Skin epidermis (tissue), 12 donors: ENCODE measurements around the gene CYP39A1.
"Not testable (repeated sequence)": the region's sequence is repeated elsewhere in the genome, so short reads cannot be mapped to it uniquely, and the experiment has no call there.

Source experiments
- H3K27ac ChIP-seq, 21 experiments: fragments of 200-600 bp; sonication (generic) in 11 of 21; one replicate each; pipeline ENCODE4 v1.5.0; 2020; ENCODE audit warnings: mild to moderate bottlenecking in 3 of 21, inconsistent platforms in 2 of 21, moderate library complexity in 2 of 21
- H3K4me3 ChIP-seq, 7 experiments: fragments of 200-600 bp; sonication (generic) in 2 of 7; one replicate each; pipeline ENCODE4 v1.5.0; 2020; ENCODE audit warnings: inconsistent platforms in 2 of 7, mild to moderate bottlenecking in 2 of 7, moderate library complexity in 1 of 7

Gene CYP39A1

GRCh38 chr6:46651816-46652215 is 802 bp downstream of the CYP39A1 start:
- peak overlapping the region; percentile 55 to 92 (median 83) for H3K4me3 ChIP-seq

GRCh38 chr6:46651006-46651405 is 1.6 kb downstream of the CYP39A1 start:
- peak overlapping the region in 2 of 7 experiments; percentile 90 to 92 for H3K4me3 ChIP-seq
- H3K27ac ChIP-seq = peak overlapping the region in 2 of 21 experiments; percentile 47 to 71

More at GRCh38 chr6:46651816-46652215, 802 bp downstream of the CYP39A1 start:
- H3K27ac ChIP-seq = peak overlapping the region in 11 of 21 experiments; percentile 0 to 80 (median 69)

DNA sequence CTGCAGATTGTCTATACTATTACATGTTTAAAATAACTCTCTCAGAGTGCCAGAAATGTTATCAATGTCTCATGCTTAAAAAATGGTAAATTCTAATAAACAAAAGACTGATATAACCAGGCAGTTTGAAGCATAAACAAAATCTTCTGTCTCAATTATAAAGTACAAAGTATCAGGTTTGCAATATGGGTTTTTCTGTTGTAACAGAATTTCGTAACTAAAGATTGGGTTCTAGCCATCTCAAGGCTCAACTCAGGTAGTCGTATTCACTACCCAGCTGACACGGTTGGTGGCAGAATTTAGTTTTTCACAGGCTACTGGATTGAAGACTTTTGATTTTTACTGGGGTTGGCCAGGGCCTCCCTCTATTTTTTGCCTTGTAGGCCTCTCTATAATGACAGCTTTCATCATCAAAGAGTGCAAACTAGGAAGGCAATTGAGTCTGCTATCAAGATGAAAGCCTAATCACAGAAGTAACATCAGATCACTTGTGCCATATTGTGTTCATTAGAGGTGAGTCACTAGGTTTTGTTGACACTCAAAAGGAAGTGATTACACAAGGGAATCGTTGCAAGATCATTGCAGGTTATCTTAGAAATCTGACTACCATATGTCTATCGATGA is 3.6 kb downstream of the CYP39A1 start:
- no peak overlapping the region for H3K4me3 ChIP-seq
- no peak overlapping the region for H3K27ac ChIP-seq

GRCh38 chr6:46648108-46648507 is 4.5 kb downstream of the CYP39A1 start:
- not testable (repeated sequence) for H3K27ac ChIP-seq, H3K4me3 ChIP-seq

DNA sequence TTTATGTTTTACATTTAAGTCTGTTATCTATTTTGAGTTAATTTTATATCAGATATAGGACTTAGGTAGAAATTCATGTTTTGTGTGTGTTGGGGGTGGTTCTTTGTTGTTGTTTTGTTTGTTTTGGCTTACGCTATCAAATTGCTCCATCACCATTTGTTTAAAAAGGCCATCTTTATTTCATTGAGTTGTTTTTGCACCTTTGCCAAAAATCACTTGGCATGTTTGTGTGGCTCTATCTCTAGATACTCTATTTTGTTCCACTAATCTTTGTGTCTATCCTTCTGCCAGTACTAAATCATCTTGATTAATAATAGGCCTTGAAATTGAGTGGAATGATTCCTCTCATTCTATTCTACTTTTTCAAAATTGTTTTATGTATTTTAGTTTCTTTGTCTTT is 7.4 kb downstream of the CYP39A1 start:
- no peak overlapping the region for H3K27ac ChIP-seq

DNA sequence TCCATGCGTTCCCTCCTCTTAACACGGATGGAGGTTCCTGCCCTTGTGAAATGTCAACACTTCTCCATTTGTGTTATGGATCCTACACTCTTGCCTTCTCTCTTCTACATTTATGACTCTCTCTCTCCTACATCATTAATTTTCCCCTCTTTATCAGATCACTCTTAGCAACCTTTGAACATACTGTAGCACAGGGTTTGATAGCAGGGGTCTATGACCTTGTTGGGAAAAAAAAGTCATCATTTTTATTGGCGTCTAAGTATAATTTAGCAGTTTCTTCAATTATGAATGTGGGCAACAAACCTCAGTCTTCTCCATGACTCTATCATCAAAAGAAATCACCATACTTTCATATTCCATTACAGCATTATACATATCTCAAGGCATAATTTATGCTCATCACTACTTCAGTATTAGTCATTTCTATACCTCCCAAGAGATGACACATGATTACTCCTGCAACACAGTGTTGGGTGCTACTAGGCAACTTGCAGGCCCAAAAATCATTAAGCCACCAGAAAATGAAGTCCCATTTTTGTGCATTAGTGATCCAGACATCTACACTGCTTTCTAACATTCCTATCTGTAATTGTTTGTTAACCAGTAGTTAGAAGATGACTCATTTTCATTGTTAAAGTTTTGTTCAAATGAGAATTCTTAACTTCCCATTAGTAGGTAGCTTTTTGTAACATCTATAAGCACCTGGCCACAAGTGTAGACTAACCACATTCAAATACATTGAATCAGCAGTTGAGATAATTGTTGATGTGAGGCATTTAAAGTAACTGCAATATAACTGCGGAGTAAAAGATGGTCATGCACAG is 9.5 kb downstream of the CYP39A1 start:
- no peak overlapping the region for H3K4me3 ChIP-seq
- no peak overlapping the region for H3K27ac ChIP-seq

More for the DNA sequence above, 7.4 kb downstream of the CYP39A1 start:
- H3K4me3 ChIP-seq = no peak overlapping the region

- peak overlapping the region in 2 of 21 experiments; percentile 38 to 52 for H3K27ac ChIP-seq
- no peak overlapping the region for H3K4me3 ChIP-seq
Measured at GRCh38 chr6:46638650-46639049, 14.0 kb downstream of the CYP39A1 start.

GRCh38 chr6:46637933-46638332 is 14.7 kb downstream of the CYP39A1 start:
- H3K4me3 ChIP-seq = no peak overlapping the region
- peak overlapping the region in 6 of 21 experiments; percentile 3 to 59 (median 35) for H3K27ac ChIP-seq

GRCh38 chr6:46637145-46637544 is 15.5 kb downstream of the CYP39A1 start:
- peak overlapping the region in 11 of 21 experiments; percentile 3 to 59 (median 33) for H3K27ac ChIP-seq

DNA sequence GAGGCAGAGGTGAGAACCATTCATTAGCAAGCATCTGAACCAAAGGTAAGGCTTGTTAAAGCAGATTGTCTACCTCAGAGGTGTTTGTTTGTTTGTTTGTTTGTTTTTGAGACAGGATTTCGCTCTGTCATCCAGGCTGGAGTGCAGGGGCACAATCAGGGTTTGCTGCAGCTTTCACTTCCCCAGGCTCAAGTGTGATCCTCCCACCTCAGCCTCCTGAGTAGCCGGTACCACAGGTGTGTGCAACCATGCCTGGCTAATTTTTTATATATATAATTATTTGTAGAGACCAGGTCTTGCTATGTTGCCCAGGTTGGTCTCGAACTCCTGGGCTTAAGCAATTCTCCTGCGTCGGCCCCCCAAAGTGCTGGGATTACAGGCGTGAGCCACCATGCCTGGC is 17.2 kb downstream of the CYP39A1 start:
- H3K27ac ChIP-seq = no peak overlapping the region

More at GRCh38 chr6:46637145-46637544, 15.5 kb downstream of the CYP39A1 start:
- H3K4me3 ChIP-seq = no peak overlapping the region

GRCh38 chr6:46632053-46632452 is 20.6 kb downstream of the CYP39A1 start:
- Histone ChIP-seq H3K4me3 (no peak overlapping the region), H3K27ac (no peak overlapping the region)

More for the DNA sequence above, 17.2 kb downstream of the CYP39A1 start:
- no peak overlapping the region for H3K4me3 ChIP-seq

DNA sequence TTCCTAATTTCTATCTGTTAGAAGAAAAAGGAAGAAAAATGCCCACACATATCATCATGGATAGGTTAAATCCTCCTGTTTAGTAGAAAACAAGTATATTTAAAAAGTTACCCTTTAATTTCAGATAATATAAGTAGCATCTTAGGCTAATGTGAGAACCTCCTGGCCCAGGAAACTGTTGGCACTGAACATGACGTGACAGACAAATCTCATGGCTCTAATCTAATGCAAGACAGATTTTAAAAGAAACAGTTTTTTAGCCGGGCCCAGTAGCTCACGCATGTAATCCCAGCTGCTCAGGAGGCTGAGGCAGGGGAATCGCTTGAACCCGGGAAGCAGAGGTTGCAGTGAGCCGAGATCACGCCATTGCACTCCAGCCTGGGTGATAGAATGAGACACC is 22.9 kb downstream of the CYP39A1 start:
- peak overlapping the region in 1 of 21 experiments; percentile 14 for H3K27ac ChIP-seq
- no peak overlapping the region for H3K4me3 ChIP-seq

GRCh38 chr6:46628976-46629375 is 23.6 kb downstream of the CYP39A1 start:
- no peak overlapping the region for H3K4me3 ChIP-seq
- H3K27ac ChIP-seq = peak overlapping the region in 1 of 21 experiments; percentile 22

- Histone ChIP-seq H3K4me3 (no peak overlapping the region), H3K27ac (peak overlapping the region in 1 of 21 experiments; percentile 22)
Measured at GRCh38 chr6:46628498-46628897, 24.1 kb downstream of the CYP39A1 start.

- Histone ChIP-seq H3K4me3 (no peak overlapping the region), H3K27ac (no peak overlapping the region)
Measured at GRCh38 chr6:46626976-46627375, 25.6 kb downstream of the CYP39A1 start.

- no peak overlapping the region for H3K4me3 ChIP-seq
- no peak overlapping the region for H3K27ac ChIP-seq
Measured at GRCh38 chr6:46626228-46626909, 26.2 kb downstream of the CYP39A1 start.

GRCh38 chr6:46618726-46619125 is 33.9 kb downstream of the CYP39A1 start:
- no peak overlapping the region for H3K4me3 ChIP-seq
- no peak overlapping the region for H3K27ac ChIP-seq

- Histone ChIP-seq H3K4me3 (no peak overlapping the region), H3K27ac (no peak overlapping the region)
Measured at GRCh38 chr6:46612645-46613044, 40.0 kb downstream of the CYP39A1 start.

DNA sequence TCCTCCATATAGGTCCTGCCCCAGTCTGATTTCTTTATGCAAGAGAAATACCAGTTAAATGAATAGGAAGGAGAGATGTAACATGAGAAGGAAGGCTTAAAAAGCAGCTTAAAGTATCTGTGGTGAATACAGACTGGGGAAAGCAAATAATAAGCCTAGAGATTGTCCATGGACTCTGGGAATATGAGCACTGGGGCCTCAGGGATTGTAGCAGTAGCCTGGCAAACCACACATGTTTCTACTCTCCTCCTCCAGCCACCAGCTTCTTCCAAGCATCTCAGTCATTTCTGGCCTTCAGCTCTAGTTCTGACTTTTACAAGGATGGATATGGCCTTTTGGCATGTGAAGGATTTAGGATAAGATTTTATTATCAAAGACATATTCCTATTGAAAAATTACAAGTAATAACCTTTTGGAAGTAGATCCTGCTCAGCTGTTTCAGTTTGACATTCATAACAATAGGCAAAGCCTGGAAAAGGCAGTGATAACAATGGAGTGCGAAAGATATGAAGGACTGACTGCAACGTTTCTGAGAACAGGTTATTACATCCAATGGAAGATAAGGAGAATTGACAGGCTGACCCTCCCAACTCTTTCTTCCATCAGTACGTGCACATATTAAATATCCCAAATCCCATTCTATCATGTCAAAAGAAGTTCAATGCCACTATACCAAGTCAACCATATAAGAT is 41.6 kb downstream of the CYP39A1 start:
- Histone ChIP-seq H3K27ac (no peak overlapping the region), H3K4me3 (no peak overlapping the region)

- Histone ChIP-seq H3K27ac (no peak overlapping the region), H3K4me3 (no peak overlapping the region)
Measured at GRCh38 chr6:46606338-46606737, 46.3 kb downstream of the CYP39A1 start.
